ENCODE data around the gene GSG1L. TPM values are rescaled to one million over a fixed set of nuclear protein-coding genes. Genes with fewer than 3 reads are reported as not detected.

The GSG1L gene
- total and polyA plus RNA-seq, 4 donors = not detected

- TF ChIP-seq CTCF (IDR thresholded peaks at IDR 0.05; ENCODE audit: low read depth, low read length, missing input control) = no peak
- TF ChIP-seq NR2F2 (IDR thresholded peaks at IDR 0.05) = no peak
- no peak for TF ChIP-seq HNF4G (IDR thresholded peaks at IDR 0.05)
These were observed 245.3 kb downstream of the GSG1L start (continued) for GRCh38 chr16:27818246-27818645.

GRCh38 chr16:27817038-27817437 is 246.5 kb downstream of the GSG1L start:
- Histone ChIP-seq H3K4me3 (ENCODE audit: low read depth in 1 of 3, low read length in 3 of 3) (no peak overlapping the region), H3K27me3 (ENCODE audit: control insufficient read depth in 4 of 4, insufficient read depth in 4 of 4, low read length in 3 of 4) (peaks cover 0 to 3% (median 0%) of the 10 kb centered on the region in 4 donors), H3K36me3 (ENCODE audit: control insufficient read depth in 4 of 4, insufficient read depth in 3 of 4, low read depth in 1 of 4, low read length in 3 of 4) (no peaks in the 10 kb centered on the region), H3K9ac (ENCODE audit: low read depth in 1 of 2, low read length in 2 of 2) (no peak overlapping the region), H3K27ac (ENCODE audit: low read depth in 1 of 2, low read length in 2 of 2) (no peak overlapping the region), H3K9me3 (ENCODE audit: control insufficient read depth in 4 of 4, low read length in 3 of 4) (no peaks in the 10 kb centered on the region), H3K4me1 (ENCODE audit: control insufficient read depth in 4 of 4, insufficient read depth in 4 of 4, low read length in 3 of 4) (no peaks in the 10 kb centered on the region)
- 84% methylated on average over 5 of the region's 5 CpGs for whole genome bisulfite sequencing
- no peak for DNase-seq (ENCODE audit: low spot score)
- no peak for TF ChIP-seq ZBTB33 (IDR thresholded peaks at IDR 0.05)
- no peak for TF ChIP-seq MAX (IDR thresholded peaks at IDR 0.05)
- no peak for TF ChIP-seq NR2F2 (IDR thresholded peaks at IDR 0.05)
- TF ChIP-seq RAD21 (IDR thresholded peaks at IDR 0.05) = no peak
- TF ChIP-seq RXRA (IDR thresholded peaks at IDR 0.05) = no peak
- no peak for TF ChIP-seq GABPA (IDR thresholded peaks at IDR 0.05 in 1 of 2, conservative IDR thresholded peaks at IDR 0.05 in 1 of 2)
- TF ChIP-seq FOXA2 (IDR thresholded peaks at IDR 0.05) = no peak
- TF ChIP-seq CTCF (IDR thresholded peaks at IDR 0.05; ENCODE audit: low read depth, low read length, missing input control) = no peak
- TF ChIP-seq TAF1 (conservative IDR thresholded peaks at IDR 0.05) = no peak
- no peak for TF ChIP-seq REST (IDR thresholded peaks at IDR 0.05)
- no peak for TF ChIP-seq EGR1 (IDR thresholded peaks at IDR 0.05; ENCODE audit: low read depth in 2 of 2)
- no peak for TF ChIP-seq SP1 (IDR thresholded peaks at IDR 0.05)
- no peak for TF ChIP-seq HNF4G (IDR thresholded peaks at IDR 0.05)
- TF ChIP-seq HNF4A (conservative IDR thresholded peaks at IDR 0.05) = no peak
- no peak for TF ChIP-seq YY1 (IDR thresholded peaks at IDR 0.05)
